Activated CD8-positive, alpha-beta memory T cell treated with anti-CD3 and anti-CD28 coated beads, Interleukin-2, amount 50 U/mL, for 1 hour (primary cell): ENCODE measurements around the gene HMHB1.

ENCODE experiments used
- DNase-seq: peaks from one replicate; pipeline ENCODE4 v3.0.0-alpha.2; 2020; ENCODE audit errors: extremely low read depth

Gene HMHB1

DNA sequence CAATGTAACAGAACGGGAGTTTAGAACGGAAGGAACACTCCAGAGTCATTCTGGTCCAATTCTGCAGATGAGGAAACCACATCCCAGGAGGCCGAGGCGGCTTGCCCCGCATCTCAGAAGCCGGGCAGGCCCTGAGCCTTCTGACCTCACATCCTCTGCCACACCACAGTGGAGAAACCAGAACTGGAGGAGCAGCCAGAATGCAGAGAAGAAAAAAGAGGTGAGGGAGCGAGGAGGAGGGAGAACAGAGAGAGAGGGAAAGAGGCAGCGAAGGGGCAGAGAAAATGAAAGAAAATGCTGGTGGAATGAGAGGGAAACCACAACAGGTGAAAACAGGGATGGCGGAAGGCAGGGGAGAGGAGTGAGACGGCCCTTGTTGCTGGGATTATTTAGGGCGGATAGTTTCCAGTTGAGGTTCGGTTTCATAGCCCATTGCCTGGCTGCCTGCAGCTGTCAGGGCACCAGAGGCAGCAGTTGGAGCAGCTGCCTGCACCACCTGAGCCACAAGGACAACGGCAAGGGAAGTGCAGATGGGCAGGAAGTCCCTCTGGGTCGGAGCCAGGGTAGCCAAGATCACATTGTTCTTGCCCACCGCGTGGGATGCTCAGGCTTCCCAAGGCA is at the start of gene HMHB1:
HMHB1 (plus strand) TSS at position 77 of the 621 bp plus-strand sequence.
- DNase-seq: no peak

- DNase-seq: no peak
Measured at GRCh38 chr5:143762636-143763220, 49.2 kb upstream of the HMHB1 start.

- DNase-seq: no peak
Measured at GRCh38 chr5:143767162-143767561, 44.8 kb upstream of the HMHB1 start.

GRCh38 chr5:143769026-143769786 is 42.8 kb upstream of the HMHB1 start:
- no peak for DNase-seq

DNA sequence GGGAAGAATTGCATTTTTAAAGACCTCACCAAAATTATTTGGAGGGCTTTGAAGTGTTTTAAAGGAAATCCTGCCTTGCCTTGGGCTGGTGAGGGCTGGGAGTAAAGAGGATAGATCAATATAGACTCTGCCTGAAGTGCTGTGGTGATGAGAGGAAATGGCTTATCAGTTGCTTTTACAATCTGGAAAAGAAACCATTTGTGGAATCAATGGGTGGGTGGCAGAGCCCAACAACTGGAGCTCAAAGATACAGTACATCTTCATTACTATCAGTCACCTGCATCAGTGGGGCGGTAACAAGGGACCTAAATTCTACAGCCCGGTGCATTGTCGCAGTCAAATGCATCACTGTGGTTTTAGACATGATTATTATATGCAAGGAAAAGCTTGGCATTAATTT is 41.5 kb upstream of the HMHB1 start:
- no peak for DNase-seq

DNA sequence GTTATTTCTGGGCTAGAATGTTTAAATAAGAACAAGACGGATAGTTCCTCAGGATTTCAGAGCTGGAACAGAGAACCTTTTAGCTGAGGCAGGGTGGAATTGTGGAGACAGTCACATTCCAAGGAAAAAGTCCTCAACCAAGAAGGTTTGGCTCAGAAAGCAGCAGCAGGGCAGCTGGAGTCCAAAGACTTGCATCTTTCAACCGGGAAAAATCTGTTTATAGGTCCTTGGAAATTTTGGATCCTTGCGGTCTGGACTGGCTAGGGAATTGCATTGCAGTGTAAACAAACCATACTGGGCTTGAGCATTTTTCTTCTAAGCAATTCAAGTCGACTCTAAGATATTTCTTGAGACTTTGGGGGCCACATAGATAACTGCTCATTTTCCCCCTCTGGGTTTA is 40.8 kb upstream of the HMHB1 start:
- DNase-seq: no peak

DNA sequence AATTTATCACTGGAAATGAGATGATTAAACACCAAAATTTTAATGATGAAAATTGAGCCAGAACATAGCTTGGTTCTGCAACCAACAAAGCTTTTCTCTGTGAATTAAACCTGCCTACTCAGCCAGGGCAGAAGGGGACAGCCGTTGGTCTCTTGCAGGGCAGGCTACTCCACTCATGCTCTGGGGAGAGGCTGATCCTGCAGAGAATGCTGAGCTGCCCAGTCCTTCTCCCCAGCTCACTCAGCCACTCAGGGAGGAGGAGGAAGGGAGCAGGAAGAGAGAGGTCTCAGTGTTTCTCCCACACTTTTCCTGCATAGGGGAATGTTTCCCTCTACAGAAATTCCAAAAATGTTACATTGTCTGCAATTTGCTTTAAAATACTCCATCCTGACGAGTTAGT is 40.4 kb upstream of the HMHB1 start:
- DNase-seq: no peak

DNA sequence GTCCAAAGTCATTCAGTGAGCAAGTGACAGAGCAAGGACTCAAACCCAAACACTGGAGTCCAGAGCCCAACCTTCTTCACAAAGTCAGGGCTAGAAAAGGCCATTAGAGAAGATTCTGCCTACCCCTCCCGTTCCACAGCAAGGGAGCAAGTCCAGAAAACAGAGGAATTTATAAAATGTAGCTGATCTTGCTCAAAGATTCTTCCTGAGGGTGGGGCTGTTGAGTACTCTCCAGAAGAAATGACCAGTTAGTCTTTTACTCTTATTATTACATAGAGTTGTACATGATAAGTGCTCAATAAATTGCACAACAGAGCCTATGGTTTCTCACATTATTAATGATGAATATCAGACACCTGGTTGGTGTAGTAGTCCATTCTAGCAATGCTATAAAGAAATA is 39.3 kb upstream of the HMHB1 start:
- DNase-seq: no peak

DNA sequence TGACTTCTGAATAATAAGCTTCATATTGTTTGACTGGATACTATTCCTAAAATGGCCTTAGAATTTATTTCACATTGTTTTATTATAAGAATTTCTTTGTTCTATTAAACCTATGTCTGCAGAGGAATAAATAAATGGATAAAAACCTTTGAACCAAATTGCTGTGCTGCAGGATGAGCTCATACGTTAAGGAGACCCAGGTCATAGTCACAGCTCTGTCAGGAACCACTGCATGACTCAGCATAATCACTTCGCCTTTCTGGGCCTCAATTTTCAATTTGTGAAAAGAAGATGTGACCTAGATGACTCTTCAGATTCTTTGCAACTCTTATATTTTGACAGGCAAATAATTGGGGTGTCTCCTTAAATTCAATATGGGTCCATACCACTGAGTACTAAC is 36.7 kb upstream of the HMHB1 start:
- no peak for DNase-seq

GRCh38 chr5:143776951-143777350 is 35.0 kb upstream of the HMHB1 start:
- DNase-seq: no peak

DNA sequence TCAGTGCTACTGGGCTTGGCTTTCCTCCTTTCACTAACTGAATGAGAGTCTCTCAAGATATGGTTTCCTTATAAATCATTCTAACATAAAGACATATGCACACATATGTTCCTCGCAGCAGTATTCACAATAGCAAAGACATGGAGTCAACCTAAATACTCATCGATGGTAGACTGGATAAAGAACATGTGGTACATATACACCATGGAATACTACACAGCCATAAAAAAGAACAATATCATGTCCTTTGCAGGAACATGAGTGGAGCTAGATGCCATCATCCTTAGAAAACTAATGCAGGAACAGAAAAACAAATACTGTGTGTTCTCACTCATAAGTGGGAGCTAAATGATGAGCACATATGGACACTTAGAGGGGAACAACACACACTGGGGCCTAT is 32.5 kb upstream of the HMHB1 start:
- no peak for DNase-seq

GRCh38 chr5:143781993-143782520 is 29.9 kb upstream of the HMHB1 start:
- no peak for DNase-seq

DNA sequence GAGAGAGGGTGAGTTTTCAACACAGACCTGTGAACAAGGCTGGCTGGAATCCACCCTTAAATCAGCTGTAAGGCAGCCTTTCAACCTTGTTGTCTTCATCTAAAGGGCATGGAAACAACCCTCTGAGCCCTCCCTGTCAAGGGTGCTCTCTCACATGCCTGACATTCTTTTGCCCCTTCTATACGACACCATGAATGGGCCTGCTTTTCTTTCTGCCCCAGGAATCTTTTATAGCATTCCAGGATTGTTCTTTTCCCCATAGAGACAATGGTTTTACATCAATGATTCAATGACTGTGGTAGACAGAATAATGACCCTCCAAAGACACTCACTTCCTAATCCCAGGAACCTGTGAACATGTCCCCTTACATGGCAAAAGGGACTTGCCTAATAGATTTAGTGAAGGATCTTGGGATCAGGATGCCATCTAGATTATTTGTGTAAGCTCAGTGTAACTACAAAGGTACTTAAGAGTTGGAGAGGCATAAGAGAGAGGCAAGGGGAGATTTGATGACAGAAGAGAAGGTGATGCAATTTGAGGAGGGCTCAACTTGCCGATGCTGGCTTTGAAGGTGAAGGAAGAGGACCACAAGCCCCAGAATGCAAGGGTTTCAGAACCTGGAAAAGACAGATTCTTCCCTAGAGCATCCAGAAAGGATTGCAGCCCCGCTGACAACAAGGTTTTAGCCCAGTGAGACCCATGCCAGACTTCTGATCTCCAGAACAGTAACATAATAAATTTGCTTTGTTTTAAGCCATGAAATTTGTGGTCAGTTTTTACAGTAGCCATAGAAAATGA is 29.2 kb upstream of the HMHB1 start:
- no peak for DNase-seq

DNA sequence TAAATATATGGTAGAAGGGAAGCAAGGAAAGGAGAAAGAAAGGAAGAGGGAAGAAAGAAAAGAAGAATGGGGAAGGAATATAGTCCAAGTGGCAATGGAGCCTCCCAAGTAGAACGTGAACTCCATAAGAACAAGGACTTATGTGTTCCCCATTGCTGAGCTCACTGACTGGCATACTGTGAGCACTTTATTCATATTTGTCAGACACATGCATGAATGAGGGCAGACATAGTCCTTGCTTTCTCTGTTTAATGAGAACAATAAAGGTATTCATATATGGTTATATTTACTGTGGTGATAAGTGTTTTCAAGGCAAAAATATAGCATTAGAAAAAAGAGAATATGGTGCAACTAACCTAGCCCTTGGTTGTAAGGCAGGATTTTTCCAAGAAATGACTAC is 23.6 kb upstream of the HMHB1 start:
- DNase-seq: no peak

GRCh38 chr5:143790457-143791112 is 21.4 kb upstream of the HMHB1 start:
- DNase-seq: no peak

- DNase-seq: no peak
Measured at GRCh38 chr5:143791848-143792731, 19.9 kb upstream of the HMHB1 start.

- no peak for DNase-seq
Measured at GRCh38 chr5:143793249-143793648, 18.7 kb upstream of the HMHB1 start.

- DNase-seq: no peak
Measured at GRCh38 chr5:143796125-143796524, 15.8 kb upstream of the HMHB1 start.

DNA sequence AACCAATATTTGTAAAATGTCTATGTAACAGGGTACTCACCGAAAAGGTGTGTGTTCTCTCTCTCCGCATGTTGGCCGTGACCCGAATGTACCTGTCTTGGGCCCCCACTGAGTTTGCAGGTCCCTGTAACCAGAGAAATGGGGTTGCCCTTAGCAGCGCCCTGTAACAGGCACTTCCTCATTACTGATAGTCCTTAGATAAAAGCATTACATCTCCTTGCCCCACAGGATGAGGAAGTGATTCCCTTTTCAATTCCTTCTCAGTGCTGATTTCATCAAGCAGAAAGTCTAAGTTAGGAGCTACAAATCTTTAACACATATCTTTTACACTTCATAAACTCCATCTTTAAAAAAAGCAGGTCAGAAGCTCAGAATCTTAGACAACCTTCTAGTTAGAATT is 15.2 kb upstream of the HMHB1 start:
- DNase-seq: no peak

- DNase-seq: no peak
Measured at GRCh38 chr5:143800715-143801114, 11.2 kb upstream of the HMHB1 start.
